RWPE2 (cell line): ENCODE measurements around the gene CALML5.

Experiments used
- ATAC-seq: fragments of 200-7000 bp; cut with Tn5 transposase; 3 replicates; pipeline ENCODE4 v1.9.1; 2021; ENCODE audit warnings: low read depth
- DNase-seq: peaks from one replicate; pipeline ENCODE4 v3.0.0-alpha.2; 2020; ENCODE audit warnings: low spot score
- H3K27ac ChIP-seq: fragments of 450-650 bp; 2 replicates; pipeline ENCODE4 v1.5.1; 2017; ENCODE audit warnings: mild to moderate bottlenecking; ENCODE audit not compliant: poor library complexity, severe bottlenecking
- H3K27me3 ChIP-seq: fragments of 250-450 bp; sonication (Bioruptor Pico); 2 replicates; pipeline ENCODE4 v1.5.1; 2021; ENCODE audit warnings: mild to moderate bottlenecking, moderate library complexity; ENCODE audit not compliant: insufficient read depth, poor library complexity, severe bottlenecking
- H3K36me3 ChIP-seq: fragments of 250-450 bp; sonication (Bioruptor Pico); 2 replicates; pipeline ENCODE4 v1.5.1; 2020; ENCODE audit warnings: low read depth, mild to moderate bottlenecking, moderate library complexity
- H3K4me1 ChIP-seq: fragments of 250-450 bp; sonication (Bioruptor Pico); 2 replicates; pipeline ENCODE4 v1.5.1; 2021; ENCODE audit warnings: mild to moderate bottlenecking, moderate library complexity; ENCODE audit not compliant: insufficient read depth, poor library complexity, severe bottlenecking
- H3K4me3 ChIP-seq: fragments of 250-450 bp; sonication (Bioruptor Pico); 2 replicates; pipeline ENCODE4 v1.5.1; 2021; ENCODE audit warnings: mild to moderate bottlenecking, moderate library complexity; ENCODE audit not compliant: severe bottlenecking
- H3K9me3 ChIP-seq: fragments of 250-450 bp; sonication (Bioruptor Pico); 2 replicates; pipeline ENCODE4 v1.5.1; 2021; ENCODE audit warnings: mild to moderate bottlenecking, moderate library complexity; ENCODE audit not compliant: severe bottlenecking
- CTCF ChIP-seq: fragments of 450-650 bp; IDR thresholded peaks from one replicate; pipeline ENCODE4 v1.5.1; 2017; ENCODE audit warnings: mild to moderate bottlenecking, moderate library complexity; ENCODE audit not compliant: poor library complexity, severe bottlenecking

CALML5 gene

GRCh38 chr10:5534051-5534821 is 34.9 kb upstream of the CALML5 start:
- H3K27ac ChIP-seq = no peak overlapping the region
- no peaks in the 10 kb centered on the region for H3K36me3 ChIP-seq
- ATAC-seq = no peak
- H3K4me1 ChIP-seq = peaks cover 17% of the 10 kb centered on the region
- no peaks in the 10 kb centered on the region for H3K27me3 ChIP-seq
- no peak for TF ChIP-seq CTCF
- DNase-seq = no peak
- no peaks in the 10 kb centered on the region for H3K9me3 ChIP-seq
- H3K4me3 ChIP-seq = no peak overlapping the region

GRCh38 chr10:5533098-5533731 is 33.8 kb upstream of the CALML5 start:
- Histone ChIP-seq H3K27ac (no peak overlapping the region), H3K9me3 (no peaks in the 10 kb centered on the region), H3K36me3 (no peaks in the 10 kb centered on the region), H3K4me3 (no peak overlapping the region), H3K27me3 (no peaks in the 10 kb centered on the region), H3K4me1 (peaks cover 7% of the 10 kb centered on the region)
- ATAC-seq = no peak
- no peak for DNase-seq
- TF ChIP-seq CTCF = no peak

GRCh38 chr10:5532618-5533097 is 33.3 kb upstream of the CALML5 start:
- no peaks in the 10 kb centered on the region for H3K36me3 ChIP-seq
- TF ChIP-seq CTCF = no peak
- DNase-seq (no peak), ATAC-seq (no peak)
- H3K27me3 ChIP-seq = no peaks in the 10 kb centered on the region
- H3K4me3 ChIP-seq = no peak overlapping the region
- H3K4me1 ChIP-seq = peaks cover 3% of the 10 kb centered on the region
- no peaks in the 10 kb centered on the region for H3K9me3 ChIP-seq
- H3K27ac ChIP-seq = no peak overlapping the region

- Histone ChIP-seq H3K27ac (no peak overlapping the region), H3K36me3 (no peaks in the 10 kb centered on the region), H3K9me3 (no peaks in the 10 kb centered on the region), H3K27me3 (no peaks in the 10 kb centered on the region), H3K4me1 (peaks cover 3% of the 10 kb centered on the region), H3K4me3 (no peak overlapping the region)
- no peak for ATAC-seq
- TF ChIP-seq CTCF = no peak
- DNase-seq = no peak
Measured at GRCh38 chr10:5532307-5532605, 32.9 kb upstream of the CALML5 start.
